Activated CD4-positive, alpha-beta T cell treated with anti-CD3 and anti-CD28 coated beads, Interleukin-2, Interleukin-4, amounts not matched to agents 100 ng/mL and 50 ng/mL, durations not matched to agents 16 hours and 8 hours (primary cell): ENCODE results near the gene PPFIA1.
A peak's percentile ranks its signal among the peaks of the same experiment; 100 is the strongest.

ENCODE experiments used
- DNase-seq: peaks from one replicate; pipeline ENCODE4 v3.0.0-alpha.2; 2020; ENCODE audit warnings: low spot score

Gene PPFIA1

DNA sequence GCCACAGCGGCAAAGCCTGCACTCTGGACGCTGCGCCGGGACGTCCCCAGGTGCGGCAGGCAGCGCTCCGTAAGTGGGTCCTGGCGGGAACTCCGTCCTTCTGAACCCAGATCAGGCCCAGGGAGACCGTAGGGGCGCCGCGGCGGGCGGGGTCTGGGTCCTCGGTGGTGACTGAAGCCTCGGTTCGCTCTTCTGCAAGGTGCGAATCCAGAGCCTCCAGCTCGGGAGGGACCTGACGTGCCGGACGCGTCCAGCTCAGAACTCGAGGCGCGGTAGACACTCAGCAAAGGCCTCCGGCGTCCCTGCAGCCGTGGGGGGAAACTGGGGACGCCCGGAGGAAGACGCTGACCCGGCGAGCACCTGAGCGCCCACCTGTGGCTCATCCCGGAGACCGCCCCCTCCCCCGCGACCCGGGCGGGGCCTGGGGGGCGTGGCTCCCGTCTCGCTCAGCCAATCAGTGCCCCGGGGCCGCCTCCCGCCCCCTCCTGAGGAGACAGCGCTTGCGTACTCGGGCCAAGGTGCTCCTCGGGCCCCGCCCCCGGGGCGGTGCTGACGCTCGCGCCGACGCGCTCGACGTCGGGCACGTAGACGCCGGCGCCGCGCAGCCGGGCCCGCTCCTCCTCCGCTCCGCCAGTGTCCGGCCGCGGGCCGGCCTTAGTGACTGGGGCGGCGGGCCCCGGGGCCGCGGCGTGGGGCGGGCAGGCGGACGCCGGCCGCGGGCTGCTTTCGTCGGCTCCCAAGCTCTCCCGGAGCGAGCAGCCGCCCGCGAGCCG is at the start of gene PPFIA1:
PPFIA1 (plus strand) TSS at position 587 of the 773 bp plus-strand sequence. CDS start 1,483 bp downstream, outside the sequence.
- peak; percentile 94 for DNase-seq

DNA sequence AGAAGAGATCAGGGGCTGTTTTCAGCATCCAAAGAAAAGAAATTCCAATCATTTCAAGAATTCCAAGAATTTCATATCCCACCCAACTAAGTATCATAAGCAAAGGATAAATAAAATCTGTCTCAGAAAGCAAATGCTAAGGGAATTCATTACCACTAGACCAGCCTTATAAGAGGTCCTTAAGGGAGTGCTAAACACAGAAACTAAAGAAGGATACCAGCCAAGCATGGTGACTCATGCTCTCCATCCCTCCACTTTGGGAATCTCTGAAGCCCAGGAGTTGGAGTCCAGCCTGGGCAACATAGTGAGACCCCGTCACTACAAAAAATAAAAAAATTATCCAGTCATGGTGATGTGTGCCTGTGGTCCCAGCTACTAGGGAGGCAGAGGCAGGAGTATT is 49.6 kb upstream of the PPFIA1 start:
- no peak for DNase-seq

DNA sequence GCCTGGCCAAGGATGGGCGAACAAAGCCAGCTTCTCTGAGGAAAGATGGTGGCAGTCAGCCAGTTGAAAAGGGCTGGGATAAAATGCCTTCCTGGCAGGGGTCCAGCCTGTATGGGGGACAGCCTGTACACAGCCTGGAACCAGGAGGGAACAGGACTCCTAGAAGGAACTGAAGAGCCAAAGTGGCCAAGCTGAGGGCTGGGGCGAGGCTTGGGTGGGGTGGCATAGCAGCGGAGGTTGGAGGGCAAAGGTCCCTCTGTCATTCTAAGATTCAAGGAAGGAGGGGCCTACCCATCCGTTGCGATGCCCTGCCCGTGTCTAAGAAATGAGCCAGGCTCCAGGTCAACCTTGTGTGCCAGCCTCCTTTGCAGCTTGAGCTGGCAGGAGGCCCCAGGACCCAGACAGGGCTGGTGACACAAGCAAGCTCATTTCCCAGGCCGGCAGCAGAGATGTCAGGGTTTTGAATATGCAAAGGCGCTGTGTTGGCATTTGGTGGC is 44.8 kb upstream of the PPFIA1 start:
- no peak for DNase-seq

DNA sequence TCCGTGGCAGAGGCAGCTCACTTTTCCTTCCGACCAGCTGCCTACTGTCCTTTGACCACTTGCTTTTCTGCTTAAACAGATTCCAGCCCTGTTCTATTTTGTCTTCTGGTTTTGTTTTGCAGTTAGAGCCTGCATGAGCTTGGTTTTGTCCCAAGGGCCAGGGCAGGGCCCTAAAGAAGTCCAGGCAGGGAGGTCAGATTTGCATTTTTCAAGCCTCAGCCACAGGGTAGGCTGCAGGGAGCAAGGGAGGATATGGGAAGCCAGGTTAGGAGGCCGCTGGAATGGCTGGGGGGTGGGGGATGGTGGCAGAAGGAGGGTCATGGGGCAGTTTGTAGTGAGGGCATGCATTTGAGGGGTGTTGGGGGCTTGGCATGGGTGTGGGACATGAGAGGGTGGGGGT is 44.3 kb upstream of the PPFIA1 start:
- DNase-seq, result no peak

DNA sequence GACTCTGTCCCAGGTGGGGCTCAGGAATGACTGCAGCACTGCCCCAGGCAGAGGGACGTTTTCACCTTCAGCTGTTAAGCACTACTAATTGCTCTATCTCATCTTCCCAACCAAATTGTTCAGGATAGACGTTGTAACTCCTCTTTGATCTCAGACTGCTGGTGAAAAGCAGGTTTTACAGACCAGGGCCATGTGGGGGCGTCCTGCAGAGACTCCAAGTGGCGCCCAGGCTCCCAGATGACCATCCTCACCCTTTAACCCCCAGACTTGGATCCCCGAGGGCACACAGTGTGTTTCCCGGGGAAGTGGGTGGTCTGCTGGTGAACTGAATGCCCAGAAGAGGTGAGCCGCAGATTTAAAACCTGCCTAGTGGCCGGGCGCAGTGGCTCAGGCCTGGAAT is 43.5 kb upstream of the PPFIA1 start:
- DNase-seq, result no peak

DNA sequence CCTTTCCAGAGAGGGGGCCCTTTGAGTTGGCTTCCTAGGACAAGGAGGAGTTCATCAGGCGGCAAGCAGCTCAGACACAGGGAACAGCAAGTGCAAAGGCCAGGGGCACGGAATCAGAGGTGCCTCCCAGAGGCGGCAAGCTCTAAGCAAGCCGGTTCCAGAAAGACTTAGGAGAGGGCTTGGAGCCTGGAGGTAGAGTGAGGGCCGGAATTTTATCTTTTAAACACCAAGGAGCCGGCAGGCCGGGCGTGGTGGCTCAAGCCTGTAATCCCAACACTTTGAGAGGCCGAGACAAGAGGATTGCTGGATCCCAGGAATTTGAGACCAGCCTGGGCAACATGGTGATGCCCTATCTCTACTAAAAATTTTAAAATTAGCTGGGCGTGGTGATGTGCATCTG is 40.8 kb upstream of the PPFIA1 start:
- no peak for DNase-seq

DNA sequence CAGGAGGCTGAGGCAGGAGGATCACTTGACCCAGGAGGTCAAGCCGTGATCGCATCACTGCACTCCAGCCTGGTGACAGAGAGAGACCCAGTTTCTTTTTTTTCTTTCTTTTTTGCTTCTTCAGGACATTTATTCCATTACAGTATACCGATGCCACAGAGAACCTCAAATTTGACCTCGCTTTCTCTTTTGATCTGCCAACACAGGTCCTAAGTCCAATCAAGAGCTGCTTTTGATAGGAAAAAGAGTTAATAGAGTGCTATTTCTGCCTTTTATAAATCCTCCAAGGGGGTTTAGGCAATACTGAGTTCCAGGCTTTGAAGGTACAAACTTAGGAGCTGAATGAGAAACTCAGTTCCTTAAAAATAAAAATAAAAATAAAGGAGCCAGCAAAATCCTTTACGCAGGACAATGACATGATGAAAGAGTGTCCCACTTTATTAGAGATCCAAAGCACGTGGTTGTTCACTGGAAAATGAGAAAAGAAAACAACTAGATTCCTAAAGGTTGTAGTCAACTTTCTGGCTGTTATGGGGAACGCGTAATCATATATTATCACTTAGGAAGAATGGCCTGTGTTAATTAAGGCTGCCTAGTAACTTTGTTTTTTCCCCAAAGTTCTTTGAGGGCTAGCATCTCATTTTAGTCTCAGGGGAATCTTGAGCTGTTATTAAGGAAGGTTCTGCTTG is 40.2 kb upstream of the PPFIA1 start:
- no peak for DNase-seq

DNA sequence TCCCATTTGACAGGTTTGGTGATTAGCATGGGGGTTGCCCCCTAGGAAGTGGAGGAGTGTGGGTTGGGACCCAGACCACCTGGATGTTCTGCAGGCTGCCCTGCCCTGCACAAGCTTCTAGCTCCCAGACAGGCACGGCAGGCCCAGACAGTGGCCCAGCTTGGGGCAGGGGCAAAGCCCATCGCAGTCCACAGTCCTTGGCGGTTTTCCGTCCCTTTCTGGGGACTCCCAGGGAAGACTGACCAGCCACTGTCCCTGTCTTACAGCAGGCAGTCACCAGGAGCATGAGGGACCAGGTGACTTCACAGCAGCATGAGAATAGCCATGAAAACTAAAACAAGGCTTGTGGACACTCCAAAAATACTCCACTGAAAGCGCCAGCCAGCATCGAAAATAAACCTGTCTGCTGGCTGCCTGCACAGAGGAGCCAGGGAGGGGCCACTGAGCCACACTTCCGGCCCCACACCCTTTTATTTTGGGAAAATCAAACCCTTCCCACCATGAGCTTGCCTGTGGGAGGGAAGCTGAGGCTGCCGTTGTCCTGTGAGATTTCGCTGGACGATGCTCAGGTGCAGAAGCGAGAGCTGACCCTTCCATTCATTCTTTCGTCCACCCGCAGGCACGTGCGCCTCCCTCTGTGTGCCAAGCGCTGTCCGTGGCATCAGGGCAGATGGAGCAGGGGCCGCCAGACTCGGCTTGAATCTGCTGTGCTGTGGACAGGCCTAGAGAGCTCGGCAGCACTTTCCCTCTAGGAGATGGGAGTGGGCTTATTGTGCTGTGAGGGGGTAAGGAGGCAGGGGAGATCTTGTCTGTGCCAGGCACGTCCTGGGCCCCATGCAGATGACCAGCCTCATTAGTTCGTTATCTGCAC is 39.4 kb upstream of the PPFIA1 start:
- DNase-seq, result no peak

DNA sequence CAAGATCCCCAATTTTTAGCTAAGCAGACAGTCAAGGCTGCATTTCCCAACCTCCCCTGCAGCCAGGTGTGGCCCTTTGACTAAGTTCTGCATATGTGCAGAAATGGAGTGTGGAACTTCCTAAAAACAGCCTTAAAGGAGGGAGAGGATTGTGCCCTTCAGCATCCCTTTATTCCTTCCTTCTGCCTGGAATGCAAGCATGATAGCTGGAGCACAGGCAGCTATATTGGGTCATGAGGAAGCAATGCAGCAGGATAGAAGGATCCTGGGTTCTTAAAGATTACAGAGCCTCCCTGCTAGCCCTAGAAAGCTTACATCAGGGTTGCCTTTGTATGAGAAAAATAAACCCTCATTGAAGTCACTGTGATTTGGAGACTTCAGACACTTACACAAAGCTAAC is 37.5 kb upstream of the PPFIA1 start:
- no peak for DNase-seq

DNA sequence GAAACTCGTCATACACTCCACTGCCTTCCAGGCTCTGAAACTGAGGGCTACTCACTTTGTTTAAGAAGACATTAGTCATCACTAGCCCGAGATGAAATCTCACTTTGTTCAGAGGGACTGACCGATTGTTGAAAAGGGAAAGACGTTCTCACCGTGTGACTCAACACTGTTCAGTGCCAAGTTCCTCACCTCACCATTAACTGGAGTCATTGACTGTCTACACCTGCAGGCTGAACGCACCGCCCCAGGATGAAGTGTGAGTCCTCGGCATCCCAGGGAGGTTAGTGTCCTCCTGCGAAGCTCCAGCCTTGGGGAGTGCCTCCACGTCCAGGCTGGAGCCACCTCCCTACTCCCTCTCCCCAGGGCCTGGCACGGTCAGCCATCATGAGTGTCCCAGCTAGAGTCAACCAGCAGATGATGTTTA is 37.0 kb upstream of the PPFIA1 start:
- no peak for DNase-seq

DNA sequence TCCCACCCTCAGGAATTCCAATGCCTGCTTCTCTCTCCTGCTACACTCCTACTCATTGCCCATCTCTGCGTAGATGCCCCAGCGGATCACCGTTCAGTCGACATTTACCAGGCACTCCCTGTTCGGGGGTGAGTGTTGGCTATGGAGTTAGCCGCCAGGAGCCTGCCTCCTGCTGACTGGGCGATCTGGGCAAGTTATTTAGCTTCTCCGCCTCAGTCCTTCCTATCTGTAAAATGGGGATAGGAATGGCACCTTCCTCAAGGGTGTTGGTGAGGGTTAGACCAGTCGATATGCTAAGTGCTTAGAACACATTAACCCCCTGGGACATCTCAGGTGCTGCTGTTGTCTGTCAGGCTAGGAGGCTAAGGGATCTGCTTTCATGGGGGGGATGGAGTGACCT is 36.5 kb upstream of the PPFIA1 start:
- DNase-seq, result no peak

DNA sequence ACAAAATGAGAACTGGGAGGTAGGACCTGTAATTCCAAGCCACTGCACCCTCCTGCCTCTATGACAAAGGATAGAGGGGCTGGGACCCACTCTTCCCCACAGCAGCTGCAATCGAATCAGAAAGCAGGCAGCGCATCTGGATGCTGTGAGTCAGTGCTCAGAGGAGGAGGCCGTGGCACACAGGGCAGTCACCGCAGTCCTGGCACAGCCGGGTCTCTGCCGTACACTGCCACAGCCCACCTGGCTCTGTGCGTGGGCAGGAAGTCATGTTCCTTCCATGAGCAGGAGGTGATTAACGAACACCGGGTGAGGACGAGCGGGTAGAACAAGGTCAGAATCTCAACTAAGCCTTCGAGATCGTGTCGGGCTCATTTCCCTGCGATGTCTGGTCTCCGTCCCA is 30.2 kb upstream of the PPFIA1 start:
- no peak for DNase-seq

DNA sequence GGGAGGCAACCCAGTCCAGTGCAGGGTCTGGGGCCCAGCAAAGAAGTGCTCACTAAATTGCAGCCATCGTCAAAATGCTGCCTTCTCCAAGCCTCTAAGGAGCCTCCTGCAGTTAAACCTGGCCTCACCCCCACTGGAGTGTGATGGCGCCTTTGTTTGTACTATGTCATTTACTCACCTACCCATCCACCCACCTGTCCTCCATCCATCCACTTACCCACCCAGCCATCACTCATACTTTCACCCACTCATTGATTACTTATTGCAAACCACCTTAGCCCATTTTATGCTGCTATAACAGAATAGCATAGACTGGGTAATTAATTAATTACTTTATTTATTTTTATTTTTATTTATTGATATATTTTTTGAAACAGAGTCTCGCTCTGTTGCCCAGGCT is 28.8 kb upstream of the PPFIA1 start:
- DNase-seq, result no peak

DNA sequence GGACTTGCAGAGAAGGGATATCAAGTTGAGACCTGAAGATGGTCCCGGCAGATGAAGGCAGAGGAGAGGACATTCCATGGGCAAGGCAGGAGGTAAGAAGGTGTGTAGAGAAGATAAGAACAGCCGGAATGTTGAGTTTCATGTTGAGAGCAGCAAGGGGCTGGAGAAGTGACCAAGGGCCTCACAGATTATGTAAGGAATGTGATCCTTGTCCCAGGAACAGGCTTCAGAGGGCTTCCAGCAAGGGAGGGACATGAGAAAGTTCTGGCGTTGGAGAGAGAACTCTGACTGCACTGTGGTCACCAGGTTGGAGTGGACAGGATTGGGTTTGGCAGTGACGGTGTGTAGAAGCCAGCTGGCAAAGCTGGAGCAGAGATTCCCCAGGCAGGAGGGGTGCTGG is 27.6 kb upstream of the PPFIA1 start:
- no peak for DNase-seq

DNA sequence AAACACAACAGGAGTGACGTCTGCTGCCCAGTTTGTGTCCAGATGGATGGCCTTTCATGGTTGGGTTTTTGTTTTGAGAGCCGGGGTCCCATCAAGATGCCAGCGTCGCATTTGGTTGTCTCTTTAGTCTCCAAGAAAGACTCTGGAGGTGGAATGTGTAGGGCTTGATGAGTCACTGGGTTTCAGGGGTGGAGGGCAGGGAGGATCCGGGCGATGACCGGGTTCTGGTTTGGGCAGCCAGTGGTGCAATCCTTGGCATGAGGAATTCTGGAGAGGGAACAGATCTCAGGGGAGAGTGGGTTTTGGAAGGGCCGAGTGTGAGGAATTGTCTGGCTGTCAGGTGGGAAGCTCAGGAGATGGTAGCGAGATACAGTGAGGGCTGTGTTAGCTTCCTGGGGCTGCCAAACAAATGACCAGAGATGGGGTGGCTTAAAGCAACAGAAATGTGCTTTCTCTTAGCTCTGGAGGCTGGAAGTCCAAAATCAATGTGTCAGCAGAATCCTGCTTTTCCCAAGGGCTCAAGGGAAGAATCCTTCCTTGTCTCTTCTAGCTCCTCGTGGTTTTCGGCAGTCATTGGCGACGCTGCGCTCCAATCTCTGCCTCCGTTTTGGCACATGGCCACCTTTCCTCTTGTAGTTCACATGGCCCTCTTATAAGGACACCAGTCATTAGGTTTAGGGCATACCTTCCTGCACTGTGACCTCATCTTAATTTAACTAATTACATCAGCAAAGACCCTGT is 26.4 kb upstream of the PPFIA1 start:
- DNase-seq, result no peak

DNA sequence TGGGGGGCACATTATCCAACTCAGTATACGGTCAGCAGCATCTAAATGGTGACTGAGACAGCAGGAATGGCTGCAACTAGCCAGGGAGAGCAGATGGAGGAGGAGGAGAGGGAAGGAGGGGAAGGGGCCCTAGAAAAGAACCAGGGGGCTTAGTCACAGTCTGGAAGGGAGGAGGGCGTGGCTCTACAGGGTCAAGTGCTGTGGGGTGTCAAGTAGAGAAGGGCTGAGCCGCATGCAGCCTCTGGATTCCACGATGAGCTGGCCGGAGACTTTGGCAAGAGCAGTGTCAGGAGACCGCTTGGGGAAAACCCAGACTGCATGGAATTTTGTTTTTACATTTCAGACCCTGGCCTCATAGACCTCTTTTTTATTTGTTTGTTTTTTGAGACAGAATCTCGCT is 25.8 kb upstream of the PPFIA1 start:
- DNase-seq, result no peak

DNA sequence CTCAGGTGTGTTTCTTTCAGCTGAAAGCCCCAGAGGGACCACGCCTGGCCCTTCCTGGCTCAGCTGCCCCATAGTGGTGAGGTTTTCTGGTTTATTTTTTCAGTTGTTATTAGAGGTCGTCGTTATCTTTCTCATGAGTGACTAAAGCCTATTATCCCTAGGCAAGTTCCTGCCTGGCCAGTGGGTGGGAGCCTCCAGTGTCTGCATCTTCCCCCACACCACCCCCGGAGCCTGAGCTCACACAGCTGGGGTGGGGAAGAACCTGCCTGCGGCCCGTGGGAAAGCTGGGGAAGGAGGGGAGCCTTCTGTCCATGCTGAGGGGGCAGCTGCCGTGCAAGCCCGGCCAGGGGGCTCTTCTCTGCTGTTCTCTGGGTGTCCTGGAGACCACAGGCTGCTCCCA is 24.3 kb upstream of the PPFIA1 start:
- DNase-seq, result no peak

DNA sequence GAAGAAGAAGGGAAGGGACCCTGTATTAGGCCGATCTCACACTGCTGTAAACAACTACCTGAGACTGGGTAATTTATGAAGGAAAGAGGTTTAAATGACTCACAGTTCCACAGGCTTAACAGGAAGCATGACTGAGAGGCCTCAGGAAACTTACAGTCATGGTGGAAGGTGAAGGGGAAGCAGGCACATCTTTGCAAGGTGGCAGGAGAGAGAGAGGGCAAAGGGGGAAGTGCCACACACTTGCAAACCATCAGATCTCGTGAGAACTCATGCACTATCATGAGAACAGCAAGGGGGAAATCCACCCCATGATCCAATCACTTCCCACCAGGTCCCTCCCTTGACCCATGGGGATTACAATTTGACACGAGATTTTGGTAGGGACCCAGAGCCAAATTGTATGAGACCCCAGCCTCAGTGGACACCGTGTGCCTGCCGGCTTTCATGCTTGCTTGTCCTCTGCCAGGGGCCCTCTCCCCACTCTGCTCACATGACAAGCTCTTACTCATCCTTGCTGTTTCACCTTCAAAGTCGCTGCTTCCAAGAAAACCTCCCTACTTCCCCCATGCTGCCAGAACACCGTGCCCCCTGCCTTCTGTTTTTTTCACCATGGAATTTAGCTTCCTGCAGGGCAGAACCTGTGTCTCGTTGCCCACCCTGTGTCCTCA is 23.3 kb upstream of the PPFIA1 start:
- DNase-seq, result no peak

DNA sequence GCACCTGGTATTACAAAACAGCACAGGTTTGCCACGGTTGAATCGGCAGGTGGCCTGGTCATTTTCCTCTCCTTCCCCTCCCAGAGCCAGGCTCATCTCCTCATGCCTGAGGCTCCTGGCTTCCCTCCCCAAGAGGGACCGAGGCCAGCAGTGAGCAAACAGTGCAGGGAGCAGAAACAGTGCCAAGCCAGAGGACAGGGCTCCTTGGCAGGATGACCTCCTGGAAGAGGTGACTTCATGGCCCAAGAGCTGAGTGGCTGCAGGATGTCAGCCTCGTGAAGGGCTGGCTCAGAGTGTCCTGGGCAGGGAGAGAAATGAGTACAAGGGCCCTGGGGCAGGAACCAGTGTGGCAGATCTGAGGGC is 22.8 kb upstream of the PPFIA1 start:
- DNase-seq, result no peak

DNA sequence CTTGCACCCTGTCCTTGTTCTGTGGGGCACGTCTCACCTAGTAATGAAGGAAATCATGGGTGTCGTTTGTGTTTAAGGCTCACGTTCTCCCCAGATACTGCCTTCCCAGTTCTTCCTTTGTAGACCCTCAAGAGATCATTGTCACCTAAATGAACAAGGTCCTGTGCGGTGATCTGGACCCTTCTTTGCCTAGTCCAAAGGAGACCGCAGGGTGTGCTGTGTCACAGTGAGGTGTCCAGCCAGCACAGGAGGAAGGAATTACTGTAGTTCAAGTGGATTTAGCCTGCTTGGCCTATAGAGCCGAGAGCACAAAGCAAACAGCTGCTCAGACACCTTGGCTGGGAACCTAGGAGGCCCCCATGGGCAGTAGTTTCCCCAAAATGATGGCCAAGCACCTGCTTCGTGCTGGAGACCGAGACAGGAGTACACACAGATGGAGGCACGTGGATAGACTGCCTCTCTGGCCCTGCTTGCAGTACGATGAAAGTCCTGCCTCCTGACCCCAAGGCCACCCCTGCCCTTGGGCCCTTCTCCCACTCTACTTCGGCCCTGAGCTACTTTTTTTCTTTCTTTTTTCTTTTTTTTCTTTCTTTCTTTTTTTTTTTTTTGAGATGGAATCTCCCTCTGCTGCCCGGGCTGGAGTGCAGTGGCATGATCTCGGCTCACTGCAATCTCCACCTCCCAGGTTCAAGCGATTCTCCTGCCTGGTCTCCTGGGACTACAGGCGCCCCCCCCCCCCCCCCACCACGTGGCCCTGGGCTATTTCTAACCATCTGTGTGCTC is 19.4 kb upstream of the PPFIA1 start:
- DNase-seq, result no peak
